DOHH2 (cell line): ENCODE results near the gene DOCK9.

Experiments used
- CTCF ChIP-seq: fragments of 200-600 bp; sonication (generic); IDR thresholded peaks from one replicate; pipeline ENCODE4 v1.5.1; 2014; ENCODE audit warnings: antibody characterized with exemption, mild to moderate bottlenecking, low read depth, low read length; ENCODE audit not compliant: poor library complexity, severe bottlenecking
- EZH2phosphoT487 ChIP-seq: fragments of 200-600 bp; sonication (generic); IDR thresholded peaks from 2 replicates; pipeline ENCODE4 v1.6.1; 2017; ENCODE audit warnings: borderline replicate concordance, mild to moderate bottlenecking, antibody characterized with exemption, low read length, moderate library complexity, mixed read lengths

DNA sequence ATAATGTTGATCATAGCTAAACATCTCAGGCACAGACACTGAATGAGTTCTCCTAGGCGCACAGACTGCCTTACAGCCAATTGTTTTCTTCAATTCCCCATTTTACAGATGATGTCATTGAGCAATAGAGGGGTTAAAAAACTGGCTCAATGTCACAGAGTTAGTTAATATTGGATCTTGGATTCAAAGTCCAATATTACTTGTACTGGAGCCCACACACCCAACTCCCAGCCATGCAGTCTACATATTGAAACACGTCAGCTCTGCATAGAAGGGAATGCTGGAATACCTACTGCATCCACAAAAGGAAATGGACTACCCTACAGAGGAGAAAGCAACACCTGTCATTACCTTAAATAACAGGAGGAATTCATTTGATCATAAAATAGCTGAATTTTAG lies 149.2 kb downstream of the DOCK9 start:
- TF ChIP-seq CTCF (no peak), EZH2phosphoT487 (no peak)
